Vagina (tissue), 2 donors: ENCODE results near the gene NR1H2. TPM values are rescaled to one million over a fixed set of nuclear protein-coding genes. Genes with fewer than 3 reads are reported as not detected.
"Not testable (repeated sequence)": the region's sequence is repeated elsewhere in the genome, so short reads cannot be mapped to it uniquely, and the experiment has no call there.

Experiments used
- DNase-seq, 2 donors: peaks; one replicate each; pipeline ENCODE4 v3.0.0-alpha.2; 2017; ENCODE audit errors: extremely low spot score in 2 of 2
- H3K27ac ChIP-seq: fragments of 200-600 bp; sonication (generic); one replicate; pipeline ENCODE4 v1.5.1; 2019
- H3K27me3 ChIP-seq: fragments of 200-600 bp; sonication (generic); one replicate; pipeline ENCODE4 v1.5.1; 2019
- H3K36me3 ChIP-seq, 2 donors: fragments of 200-600 bp; sonication (generic); one replicate each; pipeline ENCODE4 v1.5.1; 2017 to 2019
- H3K4me1 ChIP-seq: fragments of 200-600 bp; sonication (generic); one replicate; pipeline ENCODE4 v1.5.1; 2019
- H3K4me3 ChIP-seq, 2 donors: fragments of 200-600 bp; sonication (generic); 1 replicate in 1 of 2; 2 replicates in 1 of 2; pipeline ENCODE4 v1.5.1; 2016 to 2019
- H3K9me3 ChIP-seq: fragments of 200-600 bp; sonication (generic); one replicate; pipeline ENCODE4 v1.5.1; 2019
- CTCF ChIP-seq, 3 experiments: fragments of 450-650 bp in 2 of 3; fragments of 200-600 bp in 1 of 3; sonication (generic) in 1 of 3; IDR thresholded peaks; one replicate each; pipeline ENCODE4 v1.5.1; 2017 to 2019; ENCODE audit warnings: antibody characterized with exemption in 3 of 3, mild to moderate bottlenecking in 2 of 3, moderate library complexity in 2 of 3
- POLR2A ChIP-seq, 2 donors: fragments of 450-650 bp; IDR thresholded peaks; one replicate each; pipeline ENCODE4 v1.6.1; 2017; ENCODE audit warnings: antibody characterized with exemption in 2 of 2, mild to moderate bottlenecking in 2 of 2, moderate library complexity in 2 of 2
- POLR2AphosphoS5 ChIP-seq, 2 donors: sonication (generic); formaldehyde crosslinking; IDR thresholded peaks; one replicate each; pipeline ENCODE4 v1.9.0; 2017; ENCODE audit warnings: antibody characterized with exemption in 2 of 2, mild to moderate bottlenecking in 2 of 2, low read depth in 1 of 2; ENCODE audit not compliant: insufficient read depth in 1 of 2
- intact Hi-C: fragments of 100-400 bp; cut with DNase I; formaldehyde crosslinking; loops from one replicate; pipeline ENCODE4 v1.15.1; 2023
- total RNA-seq: library from RNA; depleted of rRNA; stranded (reverse); fragments of >200 nt; gene quantifications from one replicate; pipeline ENCODE4 v1.2.3, GENCODE V29; 2016

The NR1H2 gene
- total RNA-seq, 1 donor from 2014 or later: 84.7 TPM

GRCh38 chr19:50349277-50350057, 26.8 kb upstream of the NR1H2 start:
- Histone ChIP-seq H3K36me3 (no peaks in the 10 kb centered on the region), H3K4me3 (no peak overlapping the region), H3K27ac (no peak overlapping the region), H3K9me3 (no peaks in the 10 kb centered on the region), H3K27me3 (no peaks in the 10 kb centered on the region), H3K4me1 (no peaks in the 10 kb centered on the region)
- intact Hi-C loops: loop anchor here (5.0 kb wide), 1 partner anchor 538 kb away; no protein-coding TSS in a partner anchor
- TF ChIP-seq CTCF (IDR thresholded peaks at IDR 0.05) (no peak), POLR2A (IDR thresholded peaks at IDR 0.05) (no peak), POLR2AphosphoS5 (IDR thresholded peaks at IDR 0.05; ENCODE audit: insufficient read depth in 1 of 2, low read depth in 1 of 2) (no peak)
- DNase-seq: no peak

- no peak overlapping the region for H3K27ac ChIP-seq
- no peak for TF ChIP-seq POLR2AphosphoS5 (IDR thresholded peaks at IDR 0.05; ENCODE audit: insufficient read depth in 1 of 2, low read depth in 1 of 2)
- TF ChIP-seq POLR2A (IDR thresholded peaks at IDR 0.05): no peak
- TF ChIP-seq CTCF (IDR thresholded peaks at IDR 0.05): no peak
- H3K4me3 ChIP-seq: no peak overlapping the region
- peaks cover 2% of the 10 kb centered on the region for H3K4me1 ChIP-seq
- H3K27me3 ChIP-seq: no peaks in the 10 kb centered on the region
- no peaks in the 10 kb centered on the region for H3K9me3 ChIP-seq
- H3K36me3 ChIP-seq: no peaks in the 10 kb centered on the region
- intact Hi-C loops: loop anchor here (5.0 kb wide), 1 partner anchor 535 kb away; no protein-coding TSS in a partner anchor
- DNase-seq: no peak
Measured at GRCh38 chr19:50352242-50352641, 24.0 kb upstream of the NR1H2 start.

- peaks cover 12% of the 10 kb centered on the region for H3K4me1 ChIP-seq
- H3K4me3 ChIP-seq, DNase-seq, H3K27ac ChIP-seq, H3K9me3 ChIP-seq, H3K36me3 ChIP-seq, H3K27me3 ChIP-seq: not testable (repeated sequence)
- intact Hi-C loops: loop anchor here (5.0 kb wide), 1 partner anchor 534 kb away; no protein-coding TSS in a partner anchor
Measured at GRCh38 chr19:50353487-50353880, 22.8 kb upstream of the NR1H2 start.

- H3K4me3 ChIP-seq: peak overlapping the region in 1 of 2 donors; percentile 53
- H3K27ac ChIP-seq: no peak overlapping the region
- no peaks in the 10 kb centered on the region for H3K9me3 ChIP-seq
- no peak for TF ChIP-seq CTCF (IDR thresholded peaks at IDR 0.05)
- no peak for TF ChIP-seq POLR2A (IDR thresholded peaks at IDR 0.05)
- TF ChIP-seq POLR2AphosphoS5 (IDR thresholded peaks at IDR 0.05; ENCODE audit: insufficient read depth in 1 of 2, low read depth in 1 of 2): no peak
- intact Hi-C loops: loop anchor here (5.0 kb wide), 1 partner anchor 426 kb away; no protein-coding TSS in a partner anchor
- H3K36me3 ChIP-seq: no peaks in the 10 kb centered on the region
- no peaks in the 10 kb centered on the region for H3K27me3 ChIP-seq
- H3K4me1 ChIP-seq: peaks cover 12% of the 10 kb centered on the region
- DNase-seq: no peak
Measured at GRCh38 chr19:50356691-50357177, 19.5 kb upstream of the NR1H2 start.

GRCh38 chr19:50357178-50358100, 18.8 kb upstream of the NR1H2 start:
- DNase-seq: no peak
- intact Hi-C loops: loop anchor here (5.0 kb wide), 1 partner anchor 425 kb away; no protein-coding TSS in a partner anchor

More at GRCh38 chr19:50357178-50358100, 18.8 kb upstream of the NR1H2 start:
- Histone ChIP-seq H3K36me3 (no peaks in the 10 kb centered on the region), H3K27me3 (no peaks in the 10 kb centered on the region), H3K4me1 (peaks cover 12% of the 10 kb centered on the region), H3K4me3 (peak overlapping the region; percentile 48 to 53), H3K27ac (peak overlapping the region; percentile 90), H3K9me3 (no peaks in the 10 kb centered on the region)
- TF ChIP-seq POLR2A (IDR thresholded peaks at IDR 0.05) (no peak), POLR2AphosphoS5 (IDR thresholded peaks at IDR 0.05; ENCODE audit: insufficient read depth in 1 of 2, low read depth in 1 of 2) (peak in 1 of 2 donors; percentile 51), CTCF (IDR thresholded peaks at IDR 0.05) (peak; percentile 74 to 88 (median 81))
